Cardiac fibroblast (primary cell): ENCODE results near the gene PPP1R9A.
A peak's percentile ranks its signal among the peaks of the same experiment; 100 is the strongest.

ENCODE experiments used
- DNase-seq, 2 donors: peaks; one replicate each; pipeline versions ENCODE4 v3.0.0 to v3.0.0-alpha.2; 2010; ENCODE audit warnings: low read depth in 2 of 2
- H3K4me3 ChIP-seq, 2 donors: replicated peaks in 1 of 2; 1 replicate in 1 of 2; 2 replicates in 1 of 2; pipeline ENCODE4 v1.5.1; 2011; ENCODE audit warnings: low read depth in 2 of 2, low read length in 2 of 2, mild to moderate bottlenecking in 2 of 2, moderate library complexity in 1 of 2
- CTCF ChIP-seq: IDR thresholded peaks from one replicate; pipeline ENCODE4 v1.5.1; 2011; ENCODE audit warnings: low read depth, mild to moderate bottlenecking, low read length, inconsistent platforms

PPP1R9A gene

GRCh38 chr7:94907026-94907810 is at the start of gene PPP1R9A:
TSS of gene PPP1R9A (plus strand) at chr7:94907594. CDS start at chr7:94910114, 2,520 bp downstream.
- peak; percentile 8 for TF ChIP-seq CTCF
- DNase-seq = no peak
- H3K4me3 ChIP-seq = peak within 1 kb of the TSS; percentile 41 to 48

GRCh38 chr7:94871132-94871531 is 36.3 kb upstream of the PPP1R9A start:
- no peak for DNase-seq
- H3K4me3 ChIP-seq = no peak overlapping the region
- no peak for TF ChIP-seq CTCF

- DNase-seq = no peak
- no peak for TF ChIP-seq CTCF
- no peak overlapping the region for H3K4me3 ChIP-seq
These were observed 34.2 kb upstream of the PPP1R9A start for GRCh38 chr7:94873239-94873638.

- TF ChIP-seq CTCF = no peak
- no peak for DNase-seq
- no peak overlapping the region for H3K4me3 ChIP-seq
These were observed 33.2 kb upstream of the PPP1R9A start for GRCh38 chr7:94874036-94874785.

GRCh38 chr7:94875201-94875600 is 32.2 kb upstream of the PPP1R9A start:
- H3K4me3 ChIP-seq = no peak overlapping the region
- TF ChIP-seq CTCF = no peak
- DNase-seq = no peak

GRCh38 chr7:94877731-94878670 is 29.4 kb upstream of the PPP1R9A start:
- no peak for TF ChIP-seq CTCF
- no peak for DNase-seq
- no peak overlapping the region for H3K4me3 ChIP-seq
